ENCODE measurements around the gene MIA.
"Not testable (repeated sequence)": the region's sequence is repeated elsewhere in the genome, so short reads cannot be mapped to it uniquely, and the experiment has no call there.

MIA gene

GRCh38 chr19:40774916-40775631 lies at the start of gene MIA:
Gene MIA (plus strand): TSS chr19:40775521. CDS start chr19:40775543, 22 bp downstream.
- DNase-seq (ENCODE audit: low read depth): no peak

GRCh38 chr19:40726279-40726678 lies 49.0 kb upstream of the MIA start:
- DNase-seq (ENCODE audit: low read depth): no peak

GRCh38 chr19:40730065-40730464 lies 45.3 kb upstream of the MIA start:
- DNase-seq (ENCODE audit: low read depth): not testable (repeated sequence)

GRCh38 chr19:40732304-40732703 lies 43.0 kb upstream of the MIA start:
- DNase-seq (ENCODE audit: low read depth): not testable (repeated sequence)

DNA sequence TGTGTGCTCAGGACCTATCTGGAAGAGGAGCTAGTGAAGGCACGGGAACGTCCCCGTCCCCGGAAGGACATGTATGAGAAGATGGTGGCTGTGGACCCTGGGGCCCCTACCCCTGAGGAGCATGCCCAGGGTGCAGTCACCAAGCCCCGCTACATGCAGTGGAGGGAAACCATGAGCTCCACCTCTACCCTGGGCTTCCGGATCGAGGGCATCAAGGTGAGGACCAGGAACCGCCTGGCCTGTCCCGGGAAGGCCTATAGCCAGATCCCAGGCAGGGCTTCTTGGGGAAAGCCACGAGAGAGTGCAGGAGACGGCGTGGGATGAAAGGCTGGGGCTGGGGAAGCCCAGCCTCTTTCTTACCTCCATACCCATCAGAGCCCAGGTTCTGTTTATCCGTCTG lies 42.2 kb upstream of the MIA start:
- no peak for DNase-seq (ENCODE audit: low read depth)

DNA sequence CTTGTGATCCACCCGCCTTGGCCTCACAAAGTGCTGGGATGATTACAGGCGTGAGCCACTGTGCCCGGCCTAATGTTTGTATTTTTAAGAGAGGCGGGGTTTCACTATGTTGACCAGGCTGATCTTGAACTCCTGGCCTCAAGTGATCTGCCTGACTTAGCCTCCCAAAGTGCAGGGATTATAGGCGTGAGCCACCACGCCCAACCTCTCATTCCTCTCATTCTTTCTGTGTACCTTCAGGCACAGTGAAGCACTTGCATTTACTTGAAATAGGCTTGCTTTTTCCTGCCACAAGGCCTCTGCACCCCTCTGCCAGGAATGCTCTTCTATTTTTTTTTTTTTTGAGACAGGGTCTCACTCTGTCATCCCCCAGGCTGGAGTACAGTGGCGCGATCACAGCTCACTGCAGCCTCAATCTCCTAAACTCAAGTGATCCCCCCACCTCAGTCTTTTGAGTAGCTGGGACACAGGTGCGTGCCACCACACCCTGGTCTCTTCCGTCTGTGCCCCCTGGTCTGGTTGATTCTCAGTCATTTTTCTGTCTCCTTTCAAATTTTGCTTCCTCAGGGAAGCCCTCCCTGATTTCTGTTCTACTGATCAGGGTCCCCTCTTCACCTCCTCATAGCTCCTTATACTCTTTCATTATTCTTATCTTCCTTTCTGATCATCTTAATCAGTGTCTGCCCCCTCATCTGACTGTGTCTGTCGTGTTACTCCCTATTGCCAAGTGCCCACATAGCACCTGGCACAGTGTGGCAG lies 40.1 kb upstream of the MIA start:
- no peak for DNase-seq (ENCODE audit: low read depth)

- no peak for DNase-seq (ENCODE audit: low read depth)
Measured at GRCh38 chr19:40736661-40737060, 38.7 kb upstream of the MIA start.

DNA sequence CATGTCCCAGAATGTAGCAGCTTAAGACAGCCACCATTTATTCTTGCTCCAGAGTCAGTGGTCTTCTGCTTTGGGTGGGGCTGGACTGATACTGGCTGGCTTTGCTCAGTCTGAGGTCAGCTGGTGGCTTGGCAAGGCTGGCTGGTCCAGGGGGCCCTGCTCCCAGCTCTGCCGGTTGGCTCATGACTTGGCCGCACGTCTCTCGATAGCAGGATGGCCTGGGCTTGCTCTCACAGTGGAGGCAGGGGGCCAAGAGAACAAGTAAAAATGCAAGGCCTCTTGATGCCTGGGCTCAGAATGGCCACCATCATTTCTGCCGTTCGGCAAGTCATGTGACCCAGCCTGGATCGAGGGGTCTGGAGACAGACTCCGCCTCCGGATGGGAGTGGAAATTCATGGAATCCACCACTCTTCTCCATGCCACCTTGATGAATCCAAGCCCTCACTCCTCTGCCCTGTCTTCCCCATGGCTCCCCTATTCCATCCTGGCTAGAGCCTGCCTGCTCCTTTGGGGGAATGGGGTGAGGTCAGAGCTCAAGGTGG lies 38.1 kb upstream of the MIA start:
- DNase-seq (ENCODE audit: low read depth): no peak

- DNase-seq (ENCODE audit: low read depth): no peak
Measured at GRCh38 chr19:40739030-40739839, 36.1 kb upstream of the MIA start.

GRCh38 chr19:40739871-40740703 lies 35.2 kb upstream of the MIA start:
- DNase-seq (ENCODE audit: low read depth): no peak

GRCh38 chr19:40740747-40741146 lies 34.6 kb upstream of the MIA start:
- no peak for DNase-seq (ENCODE audit: low read depth)

DNA sequence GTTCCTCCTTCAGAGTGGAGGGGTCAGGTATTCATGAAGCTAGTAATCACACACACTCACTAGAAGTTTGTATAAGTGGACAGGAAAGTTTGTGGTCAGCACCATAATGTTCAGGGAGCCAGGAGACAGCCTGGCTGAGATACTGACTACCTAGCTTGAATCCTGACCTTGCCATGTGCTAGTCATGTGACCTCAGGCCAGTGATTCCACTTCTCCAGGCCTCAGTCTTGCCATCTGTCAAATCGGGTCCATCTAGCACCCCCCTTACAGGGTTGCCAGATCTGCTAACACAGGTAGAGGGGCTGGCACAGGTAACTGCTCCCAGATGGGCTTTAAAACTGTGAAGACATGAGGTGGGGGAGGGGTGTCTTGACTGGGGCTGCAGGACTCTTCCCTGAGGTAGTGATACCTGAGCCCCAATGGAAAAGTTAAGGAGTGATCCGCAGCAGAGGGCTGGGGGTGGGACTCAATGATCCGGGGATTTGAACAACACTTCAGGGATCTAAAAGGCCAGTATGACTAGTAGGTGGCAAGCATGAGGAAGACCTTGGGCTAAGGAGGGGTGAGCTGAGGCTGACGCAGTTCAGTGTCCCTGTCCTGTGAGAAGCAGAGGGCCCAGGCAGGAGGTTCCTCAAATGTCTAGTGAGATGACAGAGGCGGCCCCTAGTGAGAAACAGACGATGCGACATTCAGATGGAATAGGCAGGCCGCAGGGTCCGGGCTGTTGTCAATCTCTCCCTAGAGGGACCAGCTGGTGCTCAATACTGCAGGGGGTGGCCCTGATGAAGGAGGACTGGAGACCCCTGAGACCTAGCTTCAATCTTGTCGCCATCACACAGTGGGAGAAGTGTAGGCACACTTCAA lies 33.6 kb upstream of the MIA start:
- DNase-seq (ENCODE audit: low read depth): no peak

DNA sequence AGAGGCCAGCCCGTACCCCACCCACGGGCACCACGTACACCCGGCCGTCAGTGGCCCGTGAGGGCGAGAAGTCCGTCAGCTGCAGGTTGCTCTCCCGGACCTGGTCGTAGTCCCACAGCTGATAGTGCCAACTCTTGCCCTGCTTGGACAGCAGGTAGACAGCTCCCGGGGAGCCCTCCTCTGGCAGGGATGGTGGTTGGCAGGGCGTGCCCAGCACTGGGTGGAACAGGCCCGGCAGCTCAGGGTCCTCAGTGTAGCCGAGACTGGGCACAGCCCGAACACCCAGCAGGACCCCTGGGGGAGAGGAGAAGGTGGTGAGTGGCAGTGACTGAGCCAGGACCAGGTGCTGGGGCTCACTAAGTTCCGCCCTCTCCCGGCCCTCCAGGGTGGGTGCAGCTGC lies 32.8 kb upstream of the MIA start:
- no peak for DNase-seq (ENCODE audit: low read depth)

GRCh38 chr19:40742886-40743285 lies 32.4 kb upstream of the MIA start:
- no peak for DNase-seq (ENCODE audit: low read depth)

DNA sequence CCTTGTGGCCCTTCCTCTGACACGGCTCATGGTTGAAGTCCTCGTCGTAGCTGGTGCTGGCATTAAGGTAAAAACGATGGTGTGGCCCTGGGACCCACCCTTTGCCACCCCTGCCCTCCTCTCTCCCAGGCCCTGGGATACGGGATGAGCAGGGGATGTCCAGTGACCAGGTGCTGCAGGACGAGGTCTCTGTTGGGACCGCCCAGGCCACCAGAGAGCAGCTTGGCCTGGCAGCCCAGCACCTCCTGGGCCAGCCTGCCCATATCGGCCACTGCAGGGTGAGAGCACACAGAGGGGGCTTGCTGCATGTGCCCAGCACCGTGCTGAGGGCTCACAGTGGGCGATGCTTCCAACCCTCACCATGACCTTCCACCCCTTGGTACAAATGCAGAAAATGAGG lies 31.4 kb upstream of the MIA start:
- no peak for DNase-seq (ENCODE audit: low read depth)

- no peak for DNase-seq (ENCODE audit: low read depth)
Measured at GRCh38 chr19:40744554-40745401, 30.5 kb upstream of the MIA start.

DNA sequence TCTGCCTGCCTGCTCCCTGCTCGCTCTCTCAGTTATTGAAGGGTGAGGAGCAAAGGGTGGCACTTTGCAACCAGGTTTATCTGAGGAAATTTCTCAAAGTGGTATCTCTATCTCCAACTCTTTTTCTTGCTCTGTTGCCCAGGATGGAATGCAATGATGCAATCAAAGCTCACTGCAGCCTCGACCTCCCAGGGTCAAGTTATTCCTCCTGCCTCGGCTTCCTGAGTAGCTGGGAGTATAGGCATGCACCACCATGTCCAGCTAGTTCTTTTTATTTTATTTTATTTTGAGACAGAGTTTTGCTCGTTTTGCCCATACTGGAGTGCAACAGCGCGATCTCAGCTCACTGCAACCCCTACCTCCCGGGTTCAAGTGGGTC lies 29.9 kb upstream of the MIA start:
- no peak for DNase-seq (ENCODE audit: low read depth)

DNA sequence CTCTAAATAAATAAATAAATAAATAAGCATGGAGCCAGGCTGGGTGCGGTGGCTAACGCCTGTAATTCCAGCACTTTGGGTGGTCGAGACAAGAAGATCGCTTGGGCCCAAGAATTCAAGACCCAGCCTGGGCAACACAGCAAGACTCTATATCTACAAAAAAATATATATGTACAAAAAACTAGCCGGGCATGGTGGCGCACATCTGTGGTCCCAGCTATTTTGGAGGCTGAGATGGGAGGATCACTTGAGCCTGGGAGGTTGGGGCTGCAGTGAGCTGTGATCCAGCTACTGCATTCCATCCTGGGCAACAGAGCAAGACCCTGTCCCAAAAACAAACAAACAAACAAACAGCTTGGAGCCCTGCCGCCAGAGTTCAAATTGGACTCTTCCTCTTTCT lies 27.8 kb upstream of the MIA start:
- no peak for DNase-seq (ENCODE audit: low read depth)

DNA sequence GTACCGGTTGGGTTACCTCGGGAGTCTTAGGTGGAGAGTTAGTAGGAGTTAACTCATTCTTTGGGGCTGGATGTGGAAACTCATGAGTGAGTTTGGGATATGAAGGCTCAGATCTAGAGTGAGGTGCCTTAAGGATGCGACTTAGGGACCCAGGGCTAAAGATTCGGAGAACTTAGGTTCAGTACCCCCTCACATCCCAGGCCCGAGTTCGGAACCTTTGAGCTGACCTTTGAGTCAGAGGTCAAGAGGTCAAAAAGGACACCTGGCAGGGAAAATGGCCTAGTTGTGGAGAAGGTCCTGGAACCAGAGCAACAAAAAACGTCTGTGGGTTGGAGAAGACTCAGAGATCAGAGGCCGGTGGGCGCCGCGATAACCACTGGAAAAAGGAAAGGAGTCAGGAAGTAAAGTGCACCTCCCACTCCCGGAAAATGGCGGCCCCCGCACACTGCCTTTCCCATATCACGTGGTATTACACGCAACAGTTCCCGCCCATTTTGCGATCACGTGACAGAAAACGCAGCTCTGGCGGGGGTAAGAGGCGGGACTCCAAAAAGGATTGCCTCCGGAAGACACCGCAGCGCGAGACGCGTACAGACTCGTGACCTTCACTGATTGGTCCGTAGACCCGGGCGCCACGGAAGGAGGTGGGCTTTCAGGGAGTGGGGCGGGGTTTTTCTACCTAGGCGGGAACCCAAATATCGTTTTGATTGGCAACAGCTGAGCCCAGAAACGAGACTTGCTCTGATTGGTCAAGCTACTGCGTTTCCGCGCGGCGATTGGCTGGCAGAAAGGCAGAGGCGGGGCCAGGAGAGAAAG lies 25.1 kb upstream of the MIA start, which contains the start of gene ACTMAP:
ACTMAP (minus strand) TSS at position 420 of the 816 bp plus-strand sequence. CDS start 674 bp downstream, outside the sequence.
- peak; percentile 98 for DNase-seq (ENCODE audit: low read depth)

Measured in activated T-helper 1 cell treated with Interleukin-2 at 50 U/mL for 16 hours (primary cell).